Measurements from ENCODE around the gene GNPTAB.
"Not testable (repeated sequence)": the region's sequence is repeated elsewhere in the genome, so short reads cannot be mapped to it uniquely, and the experiment has no call there.

- not testable (repeated sequence) for TF ChIP-seq SP1 (IDR thresholded peaks at IDR 0.05); FOXM1 (IDR thresholded peaks at IDR 0.05; ENCODE audit: borderline replicate concordance); TARDBP (IDR thresholded peaks at IDR 0.05); BHLHE40 (IDR thresholded peaks at IDR 0.05; ENCODE audit: borderline replicate concordance); ELF4 (IDR thresholded peaks at IDR 0.05)
Observed at GRCh38 chr12:101734482-101734881, 96.3 kb downstream of the GNPTAB start.
